ENCODE results near the gene WRAP53.
A peak's percentile ranks its signal among the peaks of the same experiment; 100 is the strongest.

Gene WRAP53

DNA sequence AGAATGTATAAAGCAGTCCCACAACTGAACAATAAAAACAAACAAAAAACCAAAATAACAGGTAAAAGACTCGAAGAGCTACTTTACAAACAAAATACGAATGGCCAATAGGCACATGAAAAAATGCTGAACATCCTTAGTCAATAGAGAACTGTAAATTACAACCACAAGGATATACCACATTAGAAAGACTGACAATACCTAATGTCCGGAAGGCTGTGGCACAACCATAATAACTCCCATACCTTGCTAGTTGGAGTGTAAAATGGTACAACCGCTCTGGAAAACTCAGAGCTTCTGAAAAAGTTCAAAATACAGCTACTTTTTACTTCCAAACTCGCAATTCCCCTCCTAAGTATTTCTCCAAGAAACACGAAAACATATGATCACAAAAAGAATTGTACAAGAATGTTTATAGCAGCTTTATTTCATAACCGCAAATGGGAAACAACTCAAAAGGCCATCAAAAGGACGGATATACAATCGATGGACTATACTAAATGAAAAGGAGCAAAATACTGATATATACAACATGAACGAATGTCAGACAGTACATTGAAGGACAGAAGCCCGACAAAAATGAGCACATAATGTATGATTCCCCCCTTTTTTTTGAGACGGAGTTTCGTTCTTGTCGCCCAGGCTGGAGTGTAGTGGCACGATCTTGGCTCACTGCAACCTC is 3.3 kb upstream of the WRAP53 start:
- no peak for DNase-seq

- DNase-seq: peak; percentile 95
These were observed 2.6 kb upstream of the WRAP53 start for GRCh38 chr17:7685533-7686221.

DNA sequence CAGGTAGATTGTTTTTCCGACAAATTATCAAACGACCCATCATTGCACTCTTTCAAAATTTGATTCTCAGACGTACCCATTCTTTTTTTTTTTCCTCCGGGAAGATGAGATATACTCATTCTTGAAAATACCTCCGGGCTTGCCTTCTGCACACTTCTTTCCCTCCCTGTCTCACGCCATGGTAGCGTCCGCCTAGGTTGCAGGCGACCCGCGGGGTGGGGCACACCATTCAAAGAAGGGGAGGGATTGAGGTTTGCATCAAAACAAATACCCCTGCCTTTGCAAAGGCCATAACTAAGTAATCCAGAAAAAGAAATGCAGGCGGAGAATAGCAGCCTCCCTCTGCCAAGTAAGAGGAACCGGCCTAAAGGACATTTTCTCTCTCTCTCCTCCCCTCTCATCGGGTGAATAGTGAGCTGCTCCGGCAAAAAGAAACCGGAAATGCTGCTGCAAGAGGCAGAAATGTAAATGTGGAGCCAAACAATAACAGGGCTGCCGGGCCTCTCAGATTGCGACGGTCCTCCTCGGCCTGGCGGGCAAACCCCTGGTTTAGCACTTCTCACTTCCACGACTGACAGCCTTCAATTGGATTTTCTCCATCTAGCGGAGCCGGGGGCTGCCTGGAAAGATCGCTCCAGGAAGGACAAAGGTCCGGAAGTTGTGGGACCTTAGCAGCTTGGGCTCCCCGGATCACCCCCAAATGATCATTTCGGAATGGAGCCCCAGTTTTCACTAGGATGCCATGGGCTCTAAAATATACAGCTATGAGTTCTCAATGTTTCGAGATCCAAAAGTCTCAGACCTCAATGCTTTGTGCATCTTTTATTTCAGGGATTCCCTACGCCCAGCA is 1.8 kb upstream of the WRAP53 start:
- peak; percentile 89 for DNase-seq

- peak; percentile 94 for DNase-seq
These were observed 987 bp upstream of the WRAP53 start, which contains the start of gene TP53 for GRCh38 chr17:7687072-7687907. Gene TP53 (minus strand): TSS chr17:7687490. CDS start chr17:7676594, 10,896 bp downstream.

- DNase-seq: no peak
These were observed 585 bp downstream of the WRAP53 start for GRCh38 chr17:7688808-7689316.

GRCh38 chr17:7695586-7695985 is 7.3 kb downstream of the WRAP53 start:
- DNase-seq: no peak

GRCh38 chr17:7697828-7698588 is 9.7 kb downstream of the WRAP53 start:
- DNase-seq: no peak

GRCh38 chr17:7700510-7700909 is 12.2 kb downstream of the WRAP53 start:
- no peak for DNase-seq

DNA sequence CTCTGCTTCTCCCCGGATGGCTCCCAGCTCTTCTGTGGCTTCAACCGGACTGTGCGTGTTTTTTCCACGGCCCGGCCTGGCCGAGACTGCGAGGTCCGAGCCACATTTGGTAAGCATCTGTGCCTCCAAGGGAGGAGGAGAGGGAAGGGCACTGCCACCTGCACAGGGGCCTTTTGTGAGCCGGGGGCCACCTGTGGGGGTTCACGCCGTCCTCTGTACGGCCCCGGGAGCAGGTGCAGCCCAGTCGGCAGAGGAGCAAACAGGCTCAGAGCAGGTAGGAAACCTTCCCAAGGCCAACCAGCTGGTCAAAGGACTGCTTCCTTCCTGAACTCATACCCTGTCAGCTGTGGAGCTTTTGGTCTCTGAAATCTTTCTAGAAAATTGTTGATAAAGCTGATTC is 13.4 kb downstream of the WRAP53 start:
- DNase-seq: no peak

DNA sequence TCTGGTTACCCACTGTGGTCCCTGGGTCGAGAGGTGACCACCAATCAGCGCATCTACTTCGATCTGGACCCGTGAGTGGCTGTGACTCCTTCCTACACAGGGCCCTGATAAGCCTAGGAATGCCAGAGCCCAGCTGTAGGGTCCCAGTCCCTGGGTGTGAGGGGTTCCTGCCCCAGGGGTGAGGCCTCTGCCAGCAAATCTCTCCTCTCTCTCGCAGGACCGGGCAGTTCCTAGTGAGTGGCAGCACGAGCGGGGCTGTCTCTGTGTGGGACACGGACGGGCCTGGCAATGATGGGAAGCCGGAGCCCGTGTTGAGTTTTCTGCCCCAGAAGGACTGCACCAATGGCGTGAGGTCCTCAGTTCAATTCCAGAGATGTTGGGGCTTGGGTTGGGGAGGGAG is 14.5 kb downstream of the WRAP53 start:
- DNase-seq: no peak

- peak; percentile 73 for DNase-seq
These were observed 15.6 kb downstream of the WRAP53 start for GRCh38 chr17:7703584-7704479.

DNA sequence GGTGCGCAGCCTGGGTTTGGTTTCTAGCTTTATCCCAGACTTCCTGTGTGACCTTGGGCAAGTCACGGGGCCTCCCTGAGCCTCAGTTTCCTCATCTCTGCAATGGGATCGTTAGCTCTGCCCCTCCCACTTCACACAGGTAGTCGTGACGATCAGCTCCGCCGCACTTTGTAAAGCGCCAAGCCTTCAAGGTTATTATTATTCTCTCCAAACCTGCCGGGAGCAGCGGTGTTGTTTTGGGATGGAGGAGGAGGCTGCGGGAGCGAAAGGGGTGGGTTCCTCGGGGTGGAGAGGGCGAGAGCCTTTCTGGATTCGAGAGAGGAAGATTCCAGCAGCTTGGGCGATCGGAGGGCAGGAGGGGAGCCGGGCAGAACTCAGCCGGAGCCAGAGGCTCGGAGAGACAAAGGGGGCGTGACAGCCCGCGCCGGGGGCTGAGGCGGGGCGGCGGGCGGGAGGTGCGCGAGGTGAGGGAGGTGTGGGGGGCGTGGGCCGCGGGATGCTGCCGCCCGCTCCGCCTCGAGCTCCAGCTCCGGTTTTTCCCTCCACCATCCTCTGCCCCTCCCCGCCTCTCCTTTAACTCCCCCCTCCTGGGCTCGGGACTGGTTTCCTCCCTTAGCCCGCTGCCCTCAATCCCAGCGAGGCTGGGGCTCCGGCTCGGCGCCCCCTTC is 16.5 kb downstream of the WRAP53 start, which contains the start of gene EFNB3:
TSS of gene EFNB3 (plus strand) at position 602 of the 668 bp plus-strand sequence. CDS start 397 bp downstream, outside the sequence.
- peak; percentile 63 for DNase-seq

GRCh38 chr17:7705269-7706255 is 17.3 kb downstream of the WRAP53 start:
- DNase-seq: no peak

- DNase-seq: no peak
These were observed 18.5 kb downstream of the WRAP53 start for GRCh38 chr17:7706631-7707354.

- no peak for DNase-seq
These were observed 19.2 kb downstream of the WRAP53 start for GRCh38 chr17:7707446-7707845.

GRCh38 chr17:7707858-7708750 is 19.8 kb downstream of the WRAP53 start:
- DNase-seq: no peak

- no peak for DNase-seq
These were observed 20.8 kb downstream of the WRAP53 start for GRCh38 chr17:7709031-7709430.
